Erythroblast (primary cell): ENCODE data around the gene AGO3.

Source experiments
- GATA1 ChIP-seq: IDR thresholded peaks from 2 replicates; pipeline ENCODE4 v1.6.1; 2011; ENCODE audit warnings: low read depth, mild to moderate bottlenecking, control low read depth, low read length, moderate library complexity
- POLR2A ChIP-seq: IDR thresholded peaks from 2 replicates; pipeline ENCODE4 v1.6.1; 2011; ENCODE audit warnings: mild to moderate bottlenecking, low read length

DNA sequence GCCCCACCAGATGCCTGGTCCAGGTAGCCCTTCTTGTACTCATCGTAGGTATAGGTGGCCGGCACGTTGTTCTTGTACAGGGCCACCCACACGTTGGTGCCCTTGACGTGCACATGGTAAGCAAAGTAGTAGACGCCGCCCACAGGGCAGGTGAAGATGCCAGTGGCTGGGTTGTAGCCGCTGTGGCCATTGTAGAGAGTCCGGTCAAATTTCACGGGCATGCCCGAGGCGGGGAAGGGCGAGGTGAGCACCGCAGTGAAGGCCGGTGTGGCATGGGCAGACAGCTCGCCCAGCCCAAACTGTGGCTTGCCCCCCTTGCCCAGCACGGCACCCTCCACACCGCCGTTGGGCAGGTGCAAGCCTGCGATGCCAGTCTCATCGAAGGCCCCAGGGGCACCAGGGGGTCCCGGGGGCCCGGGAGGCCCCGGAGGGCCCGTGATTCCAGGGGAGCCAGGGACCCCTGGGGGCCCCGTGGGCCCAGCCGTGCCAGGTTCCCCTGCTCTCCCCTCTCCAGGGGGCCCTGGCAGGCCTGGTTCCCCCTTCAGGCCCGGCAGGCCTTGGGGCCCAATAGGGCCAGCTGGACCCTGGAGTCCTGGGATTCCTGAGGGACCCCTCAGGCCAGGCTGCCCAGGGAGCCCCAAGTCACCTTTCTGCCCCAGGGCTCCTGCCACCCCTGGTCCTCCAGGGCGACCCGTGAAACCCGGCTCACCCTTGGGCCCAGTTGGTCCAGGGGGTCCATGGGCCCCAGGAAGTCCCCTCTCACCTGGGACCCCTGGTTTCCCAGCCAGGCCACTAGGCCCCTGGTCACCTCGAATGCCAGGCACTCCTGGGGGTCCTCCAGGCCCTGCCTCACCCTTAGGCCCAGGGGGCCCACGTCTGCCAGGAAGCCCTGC is 167.0 kb downstream of the AGO3 start:
- TF ChIP-seq POLR2A: no peak
- no peak for TF ChIP-seq GATA1
